DOHH2 (cell line): ENCODE data around the gene TMEM151B.

Experiments
- CTCF ChIP-seq: fragments of 200-600 bp; sonication (generic); IDR thresholded peaks from one replicate; pipeline ENCODE4 v1.5.1; 2014; ENCODE audit warnings: antibody characterized with exemption, mild to moderate bottlenecking, low read depth, low read length; ENCODE audit not compliant: poor library complexity, severe bottlenecking
- EZH2phosphoT487 ChIP-seq: fragments of 200-600 bp; sonication (generic); IDR thresholded peaks from 2 replicates; pipeline ENCODE4 v1.6.1; 2017; ENCODE audit warnings: borderline replicate concordance, mild to moderate bottlenecking, antibody characterized with exemption, low read length, moderate library complexity, mixed read lengths

DNA sequence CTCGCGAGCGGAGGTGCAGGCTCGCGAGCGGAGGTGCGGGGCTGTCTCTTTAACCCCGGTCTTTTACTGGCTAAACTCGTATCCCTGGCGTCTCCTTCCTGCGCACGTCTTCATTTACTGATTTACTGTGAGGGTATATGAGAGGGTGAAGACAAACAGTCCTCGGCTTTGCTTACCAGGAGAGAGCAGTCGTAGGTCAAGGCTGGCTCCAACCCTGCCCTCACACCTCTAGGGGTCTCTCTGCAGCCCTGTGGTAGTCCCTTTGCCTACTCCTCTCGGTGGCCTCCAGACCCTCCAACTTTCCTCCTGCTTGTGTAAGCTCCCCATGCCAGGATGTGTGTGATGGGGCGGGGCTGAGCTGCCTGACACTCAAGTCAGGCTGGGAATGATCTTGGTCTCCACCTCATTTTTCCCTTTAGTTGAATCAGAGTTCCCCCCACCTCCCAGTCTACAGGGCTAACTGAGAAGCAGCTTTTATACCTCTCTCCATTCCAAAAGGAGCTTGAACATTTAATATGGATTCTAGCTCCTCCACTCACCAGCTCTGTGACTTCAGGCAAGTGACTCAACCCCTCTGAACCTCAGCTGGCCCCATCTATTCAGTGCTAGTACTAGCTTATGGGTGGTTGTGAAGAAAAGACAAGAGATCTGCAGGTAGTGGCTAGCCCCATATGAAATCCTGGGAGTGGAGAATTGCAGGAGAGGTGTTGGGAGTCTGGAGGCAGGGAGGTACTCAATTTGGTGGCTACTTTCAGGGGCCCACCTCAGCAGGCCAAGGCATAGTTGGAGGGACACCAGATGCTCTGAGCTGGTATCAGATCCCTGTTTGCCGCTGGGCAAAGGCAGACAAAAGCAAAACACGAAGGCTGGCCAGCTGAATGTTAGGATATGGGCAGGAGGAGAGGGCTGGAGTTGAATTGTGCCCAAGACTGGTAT lies 46.0 kb upstream of the TMEM151B start:
- TF ChIP-seq CTCF: peak; percentile 65
- no peak for TF ChIP-seq EZH2phosphoT487
